Fibroblast of upper back skin (primary cell): ENCODE measurements around the gene OR6Q1.
"Not testable (repeated sequence)": the region's sequence is repeated elsewhere in the genome, so short reads cannot be mapped to it uniquely, and the experiment has no call there.

Experiments
- DNase-seq: peaks from one replicate; pipeline ENCODE4 v3.0.0-alpha.2; 2013

OR6Q1 gene

GRCh38 chr11:58030653-58031052 is at the start of gene OR6Q1:
Gene OR6Q1, plus strand, starts transcription at chr11:58030953. Its CDS starts 0 bp downstream, at chr11:58030953.
- no peak for DNase-seq

GRCh38 chr11:57981536-57981935 is 49.2 kb upstream of the OR6Q1 start:
- DNase-seq = no peak

GRCh38 chr11:57982776-57983175 is 48.0 kb upstream of the OR6Q1 start:
- no peak for DNase-seq

GRCh38 chr11:57983191-57983590 is 47.6 kb upstream of the OR6Q1 start:
- no peak for DNase-seq

GRCh38 chr11:57999523-57999922 is 31.2 kb upstream of the OR6Q1 start:
- DNase-seq = not testable (repeated sequence)

GRCh38 chr11:58000021-58000420 is 30.7 kb upstream of the OR6Q1 start:
- DNase-seq = not testable (repeated sequence)

- no peak for DNase-seq
Observed at GRCh38 chr11:58000699-58001098, 30.1 kb upstream of the OR6Q1 start.

GRCh38 chr11:58003036-58003435 is 27.7 kb upstream of the OR6Q1 start:
- DNase-seq = no peak

GRCh38 chr11:58003591-58003990 is 27.2 kb upstream of the OR6Q1 start:
- no peak for DNase-seq

- DNase-seq = no peak
Observed at GRCh38 chr11:58004664-58005063, 26.1 kb upstream of the OR6Q1 start.

- DNase-seq = no peak
Observed at GRCh38 chr11:58006940-58007339, 23.8 kb upstream of the OR6Q1 start.

GRCh38 chr11:58011771-58012170 is 19.0 kb upstream of the OR6Q1 start:
- no peak for DNase-seq

GRCh38 chr11:58023435-58023931 is 7.3 kb upstream of the OR6Q1 start, which contains the start of gene OR9Q1:
Gene OR9Q1, plus strand, starts transcription at chr11:58023881. Its CDS starts 155,564 bp downstream, at chr11:58179445.
- no peak for DNase-seq

- DNase-seq = peak; percentile 21
Observed at GRCh38 chr11:58024601-58025091, 6.1 kb upstream of the OR6Q1 start.

GRCh38 chr11:58027341-58027740 is 3.4 kb upstream of the OR6Q1 start:
- peak; percentile 18 for DNase-seq

GRCh38 chr11:58028687-58029411 is 1.9 kb upstream of the OR6Q1 start:
- peak; percentile 3 for DNase-seq

GRCh38 chr11:58034471-58034870 is 3.7 kb downstream of the OR6Q1 start:
- no peak for DNase-seq

GRCh38 chr11:58039589-58039988 is 8.8 kb downstream of the OR6Q1 start:
- DNase-seq = no peak

GRCh38 chr11:58043379-58043778 is 12.6 kb downstream of the OR6Q1 start:
- DNase-seq = no peak

GRCh38 chr11:58046231-58046630 is 15.5 kb downstream of the OR6Q1 start:
- no peak for DNase-seq

- DNase-seq = no peak
Observed at GRCh38 chr11:58047818-58048217, 17.1 kb downstream of the OR6Q1 start.

- no peak for DNase-seq
Observed at GRCh38 chr11:58055806-58056401, 25.2 kb downstream of the OR6Q1 start.

- DNase-seq = peak; percentile 64
Observed at GRCh38 chr11:58057481-58057880, 26.7 kb downstream of the OR6Q1 start.
